CD4-positive, alpha-beta T cell treated with Interleukin-2 at 100 ng/mL for 4 hours (primary cell): ENCODE measurements around the gene PCCA.
"Not testable (repeated sequence)": the region's sequence is repeated elsewhere in the genome, so short reads cannot be mapped to it uniquely, and the experiment has no call there.

Source experiments
- DNase-seq: peaks from one replicate; pipeline ENCODE4 v3.0.0-alpha.2; 2020; ENCODE audit warnings: low spot score

PCCA gene

GRCh38 chr13:100363285-100363711 is 274.4 kb downstream of the PCCA start:
- DNase-seq, result no peak

GRCh38 chr13:100363874-100364273 is 275.0 kb downstream of the PCCA start:
- DNase-seq, result no peak

GRCh38 chr13:100364591-100364990 is 275.7 kb downstream of the PCCA start:
- DNase-seq, result no peak

GRCh38 chr13:100365680-100366079 is 276.8 kb downstream of the PCCA start:
- no peak for DNase-seq

GRCh38 chr13:100378533-100378932 is 289.6 kb downstream of the PCCA start:
- DNase-seq, result no peak

GRCh38 chr13:100381595-100382224 is 292.8 kb downstream of the PCCA start:
- DNase-seq, result no peak

GRCh38 chr13:100382785-100383184 is 293.9 kb downstream of the PCCA start:
- no peak for DNase-seq

GRCh38 chr13:100387416-100387815 is 298.5 kb downstream of the PCCA start:
- no peak for DNase-seq

- DNase-seq, result not testable (repeated sequence)
These were observed 299.3 kb downstream of the PCCA start for GRCh38 chr13:100388150-100388549.

- no peak for DNase-seq
These were observed 300.0 kb downstream of the PCCA start for GRCh38 chr13:100388923-100389322.

- no peak for DNase-seq
These were observed 300.7 kb downstream of the PCCA start for GRCh38 chr13:100389617-100390016.

GRCh38 chr13:100392709-100393630 is 304.1 kb downstream of the PCCA start:
- DNase-seq, result peak; percentile 60

GRCh38 chr13:100394005-100394695 is 305.3 kb downstream of the PCCA start:
- DNase-seq, result peak; percentile 21

- DNase-seq, result no peak
These were observed 306.9 kb downstream of the PCCA start for GRCh38 chr13:100395698-100396373.

- DNase-seq, result no peak
These were observed 307.9 kb downstream of the PCCA start for GRCh38 chr13:100396776-100397175.

- no peak for DNase-seq
These were observed 308.7 kb downstream of the PCCA start for GRCh38 chr13:100397627-100398026.

GRCh38 chr13:100398360-100398759 is 309.5 kb downstream of the PCCA start:
- DNase-seq, result no peak

- no peak for DNase-seq
These were observed 310.6 kb downstream of the PCCA start for GRCh38 chr13:100399455-100399854.

- DNase-seq, result no peak
These were observed 314.8 kb downstream of the PCCA start for GRCh38 chr13:100403675-100404074.

GRCh38 chr13:100409132-100409531 is 320.2 kb downstream of the PCCA start:
- DNase-seq, result no peak

GRCh38 chr13:100423375-100423774 is 334.5 kb downstream of the PCCA start:
- DNase-seq, result no peak

- DNase-seq, result no peak
These were observed 340.1 kb downstream of the PCCA start for GRCh38 chr13:100428986-100429385.
